PC-9 (cell line): ENCODE data around the gene KRTAP10-11. TPM values are rescaled to one million over a fixed set of nuclear protein-coding genes. Genes with fewer than 3 reads are reported as not detected.
"Not testable (repeated sequence)": the region's sequence is repeated elsewhere in the genome, so short reads cannot be mapped to it uniquely, and the experiment has no call there.

Experiments
- BruUV-seq: library from RNA; stranded (reverse); fragments of 400-500 nt; replicated peaks from 2 replicates; lab custom pipeline; 2021; lab: Mats Ljungman, UMichigan
- CTCF ChIA-PET: fragments of 300-600 bp; sonication (Branson Sonifier 250); formaldehyde crosslinking; loops from one replicate; lab custom pipeline; 2022; ENCODE audit warnings: antibody characterized with exemption; lab: Charles Lee
- POLR2A ChIA-PET: fragments of 300-600 bp; sonication (Branson Sonifier 250); formaldehyde crosslinking; loops from one replicate; lab custom pipeline; 2022; ENCODE audit warnings: antibody characterized with exemption; ENCODE audit not compliant: unreplicated experiment; lab: Charles Lee
- DNase-seq, 2 experiments: peaks; one replicate each; pipeline versions ENCODE4 v3.0.0 to v3.0.0-alpha.2; 2015 to 2022; ENCODE audit warnings: mixed read lengths in 1 of 2
- H2AFZ ChIP-seq: fragments of 200-600 bp; sonication (generic); 2 replicates; pipeline ENCODE4 v1.8.1; 2017; ENCODE audit warnings: antibody characterized with exemption
- H3F3A ChIP-seq: fragments of 200-600 bp; sonication (generic); 2 replicates; pipeline ENCODE4 v1.8.1; 2017; ENCODE audit warnings: antibody characterized with exemption, mild to moderate bottlenecking, low read depth; ENCODE audit not compliant: insufficient read depth
- H3K27ac ChIP-seq: fragments of 200-600 bp; sonication (generic); 2 replicates; pipeline ENCODE4 v1.6.1; 2016; ENCODE audit warnings: mixed run types
- H3K27me3 ChIP-seq: fragments of 200-600 bp; sonication (generic); 2 replicates; pipeline ENCODE4 v1.6.1; 2016; ENCODE audit warnings: low read depth, mixed run types; ENCODE audit not compliant: insufficient read depth
- H3K36me3 ChIP-seq: fragments of 200-600 bp; sonication (generic); 2 replicates; pipeline ENCODE4 v1.6.1; 2016; ENCODE audit warnings: low read depth, mixed run types
- H3K4me1 ChIP-seq: fragments of 200-600 bp; sonication (generic); replicated peaks from 2 replicates; pipeline ENCODE4 v1.6.1; 2016; ENCODE audit warnings: mixed run types; ENCODE audit not compliant: insufficient read depth
- H3K4me2 ChIP-seq: fragments of 200-600 bp; sonication (generic); 2 replicates; pipeline ENCODE4 v1.6.1; 2017; ENCODE audit warnings: mixed run types
- H3K4me3 ChIP-seq: fragments of 200-600 bp; sonication (generic); 2 replicates; pipeline ENCODE4 v1.6.1; 2016; ENCODE audit warnings: mixed run types
- H3K79me2 ChIP-seq: fragments of 200-600 bp; sonication (generic); 2 replicates; pipeline ENCODE4 v1.6.1; 2017; ENCODE audit warnings: low read depth, mixed run types
- H3K9me2 ChIP-seq: fragments of 200-600 bp; sonication (generic); 2 replicates; pipeline ENCODE4 v1.8.1; 2017; ENCODE audit warnings: mild to moderate bottlenecking; ENCODE audit not compliant: insufficient read depth
- H3K9me3 ChIP-seq: fragments of 200-600 bp; sonication (generic); 2 replicates; pipeline ENCODE4 v1.8.1; 2016; ENCODE audit warnings: low read depth; ENCODE audit not compliant: insufficient read depth
- H4K20me1 ChIP-seq: fragments of 200-600 bp; sonication (generic); 2 replicates; pipeline ENCODE4 v1.8.1; 2017; ENCODE audit not compliant: insufficient read depth
- EZH2 ChIP-seq: fragments of 200-600 bp; sonication (generic); IDR thresholded peaks from 2 replicates; pipeline ENCODE4 v1.8.0; 2017; ENCODE audit warnings: antibody characterized with exemption, low read depth
- intact Hi-C: fragments of 100-400 bp; cut with micrococcal nuclease; formaldehyde crosslinking; loops from one replicate; pipeline ENCODE4 v1.10.0; 2022; ENCODE audit not compliant: unreplicated experiment
- total RNA-seq: library from RNA; stranded (reverse); gene quantifications from 2 replicates; pipeline ENCODE4 v1.2.3, GENCODE V29; 2021
- TF ChIP-seq, protein P1 (sequence below): fragments of 200-600 bp; sonication (generic); conservative IDR thresholded peaks from 2 replicates; pipeline ENCODE4 v1.6.1; 2017; ENCODE audit warnings: mixed run types, antibody characterized with exemption, mild to moderate bottlenecking, moderate library complexity

Gene KRTAP10-11
- total RNA-seq, 1 experiment from 2014 or later = not detected

DNA sequence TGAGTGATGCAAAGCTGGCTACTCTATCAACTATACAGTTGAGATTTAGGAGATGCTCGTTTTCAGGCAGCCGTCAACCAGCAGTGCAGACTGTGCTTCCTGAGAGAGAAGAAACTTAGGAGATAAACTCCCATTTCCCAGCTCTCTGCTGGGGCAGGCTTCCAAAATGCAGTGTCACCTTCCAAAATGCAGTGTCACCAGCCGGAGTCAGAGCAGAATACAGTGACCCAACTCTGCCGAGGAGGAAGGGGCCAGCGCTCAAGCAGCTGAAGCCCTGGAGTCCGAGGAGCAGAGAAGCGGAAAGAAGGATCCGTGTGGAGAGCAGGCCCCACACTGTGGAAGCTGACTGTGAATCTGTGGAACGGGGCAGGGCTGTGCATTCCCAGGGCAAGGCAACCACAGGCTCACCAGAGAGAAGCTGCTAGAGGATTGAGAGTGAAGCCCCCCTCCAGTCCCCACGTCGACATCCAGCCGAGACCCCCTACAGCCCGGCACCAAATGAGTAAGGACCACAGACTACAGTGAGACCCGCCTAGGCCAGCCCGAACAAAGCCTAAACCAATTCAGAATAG lies 36.5 kb downstream of the KRTAP10-11 start:
- Histone ChIP-seq H3K27me3 (peaks cover 87% of the 10 kb centered on the region), H3K27ac (no peak overlapping the region), H3K4me1 (no peaks in the 10 kb centered on the region), H4K20me1 (no peaks in the 10 kb centered on the region), H3K79me2 (no peaks in the 10 kb centered on the region), H3K4me3 (no peak overlapping the region), H2AFZ (no peak overlapping the region), H3K36me3 (no peaks in the 10 kb centered on the region), H3K9me3 (no peaks in the 10 kb centered on the region), H3F3A (no peaks in the 10 kb centered on the region), H3K4me2 (no peak overlapping the region), H3K9me2 (no peaks in the 10 kb centered on the region)
- TF ChIP-seq, protein P1, sequence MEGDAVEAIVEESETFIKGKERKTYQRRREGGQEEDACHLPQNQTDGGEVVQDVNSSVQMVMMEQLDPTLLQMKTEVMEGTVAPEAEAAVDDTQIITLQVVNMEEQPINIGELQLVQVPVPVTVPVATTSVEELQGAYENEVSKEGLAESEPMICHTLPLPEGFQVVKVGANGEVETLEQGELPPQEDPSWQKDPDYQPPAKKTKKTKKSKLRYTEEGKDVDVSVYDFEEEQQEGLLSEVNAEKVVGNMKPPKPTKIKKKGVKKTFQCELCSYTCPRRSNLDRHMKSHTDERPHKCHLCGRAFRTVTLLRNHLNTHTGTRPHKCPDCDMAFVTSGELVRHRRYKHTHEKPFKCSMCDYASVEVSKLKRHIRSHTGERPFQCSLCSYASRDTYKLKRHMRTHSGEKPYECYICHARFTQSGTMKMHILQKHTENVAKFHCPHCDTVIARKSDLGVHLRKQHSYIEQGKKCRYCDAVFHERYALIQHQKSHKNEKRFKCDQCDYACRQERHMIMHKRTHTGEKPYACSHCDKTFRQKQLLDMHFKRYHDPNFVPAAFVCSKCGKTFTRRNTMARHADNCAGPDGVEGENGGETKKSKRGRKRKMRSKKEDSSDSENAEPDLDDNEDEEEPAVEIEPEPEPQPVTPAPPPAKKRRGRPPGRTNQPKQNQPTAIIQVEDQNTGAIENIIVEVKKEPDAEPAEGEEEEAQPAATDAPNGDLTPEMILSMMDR = no peak
- TF ChIP-seq EZH2 = no peak
- intact Hi-C loops = no loop called here
- ChIA-PET POLR2A (no interaction called here), CTCF (interaction anchor here (0.5 kb wide), 1 partner anchor 16 kb away, joined by 6 read pairs; no protein-coding TSS in a partner anchor)
- BruUV-seq = no TSS peak
- DNase-seq = no peak

- Histone ChIP-seq H3K79me2 (no peaks in the 10 kb centered on the region), H3K4me1 (no peaks in the 10 kb centered on the region), H3K4me2 (no peak overlapping the region), H3K9me2 (no peaks in the 10 kb centered on the region), H3K27me3 (peaks cover 91% of the 10 kb centered on the region), H2AFZ (no peak overlapping the region), H3K36me3 (no peaks in the 10 kb centered on the region), H3F3A (no peaks in the 10 kb centered on the region), H3K27ac (no peak overlapping the region), H3K4me3 (no peak overlapping the region), H3K9me3 (no peaks in the 10 kb centered on the region), H4K20me1 (no peaks in the 10 kb centered on the region)
- CTCF ChIA-PET = no interaction called here
- no peak for DNase-seq
- no peak for TF ChIP-seq EZH2
- TF ChIP-seq, protein P1 = no peak
- POLR2A ChIA-PET = no interaction called here
- BruUV-seq = no TSS peak
- intact Hi-C loops = no loop called here
Observed at GRCh38 chr21:44684077-44684476, 37.9 kb downstream of the KRTAP10-11 start.

DNA sequence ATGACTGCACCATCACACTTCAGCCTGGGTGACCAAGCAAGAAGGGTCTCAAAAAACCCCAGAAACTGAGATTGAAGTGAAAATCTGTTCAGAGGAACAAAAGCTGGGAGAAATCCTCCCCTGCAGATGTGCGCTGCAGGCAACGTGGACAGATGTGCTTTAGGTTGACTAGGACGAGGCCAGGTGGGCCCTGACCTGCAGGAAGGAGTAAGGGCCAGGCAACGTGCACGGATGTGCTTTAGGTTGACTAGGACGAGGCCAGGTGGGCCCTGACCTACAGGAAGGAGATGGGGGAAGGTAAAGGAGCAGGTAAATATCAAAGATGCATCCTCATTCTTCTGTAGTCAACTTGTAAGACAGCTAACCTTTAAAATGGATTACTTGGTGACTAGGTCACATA lies 38.3 kb downstream of the KRTAP10-11 start:
- H3K4me3 ChIP-seq = no peak overlapping the region
- no peaks in the 10 kb centered on the region for H3K79me2 ChIP-seq
- H3K9me2 ChIP-seq = no peaks in the 10 kb centered on the region
- no peak for DNase-seq
- TF ChIP-seq, protein P1 = no peak
- no peak for TF ChIP-seq EZH2
- no peak overlapping the region for H3K4me2 ChIP-seq
- H3K27me3 ChIP-seq = peaks cover 92% of the 10 kb centered on the region
- POLR2A ChIA-PET = no interaction called here
- no peaks in the 10 kb centered on the region for H3K36me3 ChIP-seq
- H2AFZ ChIP-seq = no peak overlapping the region
- intact Hi-C loops = no loop called here
- no TSS peak for BruUV-seq
- no peaks in the 10 kb centered on the region for H4K20me1 ChIP-seq
- CTCF ChIA-PET = no interaction called here
- H3K27ac ChIP-seq = no peak overlapping the region
- H3F3A ChIP-seq = no peaks in the 10 kb centered on the region
- no peaks in the 10 kb centered on the region for H3K4me1 ChIP-seq
- H3K9me3 ChIP-seq = no peaks in the 10 kb centered on the region

DNA sequence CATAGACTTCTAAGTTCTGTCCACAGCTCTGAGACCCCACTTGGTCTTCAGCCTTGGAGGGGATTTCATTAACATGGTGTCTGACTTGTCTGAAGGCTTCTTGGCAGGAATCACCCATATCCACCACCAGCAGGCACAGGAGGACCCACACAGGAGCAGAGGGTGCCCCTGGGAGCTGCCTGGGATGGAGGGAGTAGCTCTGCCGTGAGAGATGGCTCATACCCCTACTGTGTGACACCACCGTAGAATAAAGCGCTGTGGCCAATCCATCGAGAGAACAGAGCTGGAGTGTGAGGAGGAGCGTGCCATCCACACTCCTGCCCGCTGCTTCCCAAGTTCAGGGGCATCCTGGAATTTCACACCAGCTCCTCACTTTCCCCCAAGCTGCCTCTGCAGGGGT lies 38.8 kb downstream of the KRTAP10-11 start:
- H3F3A ChIP-seq, H3K4me2 ChIP-seq, DNase-seq, H3K4me1 ChIP-seq, intact Hi-C loops, H3K9me2 ChIP-seq, H2AFZ ChIP-seq, CTCF ChIA-PET, POLR2A ChIA-PET, BruUV-seq, H3K79me2 ChIP-seq, H4K20me1 ChIP-seq, H3K27ac ChIP-seq, H3K9me3 ChIP-seq, H3K4me3 ChIP-seq, H3K36me3 ChIP-seq: not testable (repeated sequence)
- peaks cover 92% of the 10 kb centered on the region for H3K27me3 ChIP-seq
